Activated CD8-positive, alpha-beta memory T cell treated with anti-CD3 and anti-CD28 coated beads for 1 hour (primary cell): ENCODE measurements around the gene KAZN.

Source experiments
- DNase-seq, 2 donors: peaks; one replicate each; pipeline ENCODE4 v3.0.0-alpha.2; 2020; ENCODE audit warnings: low read depth in 1 of 2; ENCODE audit errors: extremely low read depth in 1 of 2

KAZN gene

GRCh38 chr1:14844356-14844755, 245.9 kb downstream of the KAZN start:
- DNase-seq, result no peak

- no peak for DNase-seq
Measured at GRCh38 chr1:14844923-14845617, 246.6 kb downstream of the KAZN start.

GRCh38 chr1:14845851-14846250, 247.4 kb downstream of the KAZN start:
- DNase-seq, result no peak

GRCh38 chr1:14846688-14847087, 248.2 kb downstream of the KAZN start:
- no peak for DNase-seq

GRCh38 chr1:14848203-14848602, 249.7 kb downstream of the KAZN start:
- no peak for DNase-seq

GRCh38 chr1:14848625-14849024, 250.1 kb downstream of the KAZN start:
- DNase-seq, result no peak

- DNase-seq, result no peak
Measured at GRCh38 chr1:14849038-14849437, 250.6 kb downstream of the KAZN start.

GRCh38 chr1:14850563-14850962, 252.1 kb downstream of the KAZN start:
- no peak for DNase-seq

GRCh38 chr1:14851760-14852159, 253.3 kb downstream of the KAZN start:
- DNase-seq, result no peak

- DNase-seq, result no peak
Measured at GRCh38 chr1:14852291-14852690, 253.8 kb downstream of the KAZN start.

- no peak for DNase-seq
Measured at GRCh38 chr1:14853518-14853917, 255.0 kb downstream of the KAZN start.

GRCh38 chr1:14855268-14855667, 256.8 kb downstream of the KAZN start:
- no peak for DNase-seq

- DNase-seq, result no peak
Measured at GRCh38 chr1:14855801-14856200, 257.3 kb downstream of the KAZN start.

GRCh38 chr1:14857436-14858195, 259.1 kb downstream of the KAZN start:
- DNase-seq, result no peak

- no peak for DNase-seq
Measured at GRCh38 chr1:14862114-14862771, 263.8 kb downstream of the KAZN start.

GRCh38 chr1:14865106-14865505, 266.6 kb downstream of the KAZN start:
- no peak for DNase-seq

GRCh38 chr1:14866911-14867612, 268.6 kb downstream of the KAZN start:
- no peak for DNase-seq

- no peak for DNase-seq
Measured at GRCh38 chr1:14869187-14869586, 270.7 kb downstream of the KAZN start.

GRCh38 chr1:14871218-14871970, 272.9 kb downstream of the KAZN start:
- no peak for DNase-seq

- DNase-seq, result no peak
Measured at GRCh38 chr1:14872762-14873161, 274.3 kb downstream of the KAZN start.

GRCh38 chr1:14873677-14874076, 275.2 kb downstream of the KAZN start:
- no peak for DNase-seq
